ENCODE measurements around the gene TSPEAR.

TSPEAR gene

GRCh38 chr21:44510109-44510507, 201.3 kb downstream of the TSPEAR start:
- TF ChIP-seq CTCF (IDR thresholded peaks at IDR 0.05; ENCODE audit: extremely low read depth, insufficient read depth, missing control alignments), result no peak
- in situ Hi-C loops (cut with MboI; ENCODE audit: low pct_unique_long_range_greater_than_20kb, low sequenced_read_pairs, unreplicated experiment), result loop anchor here (25.0 kb wide), 1 partner anchor 427 kb away; the partner anchor contains the start of gene SLX9

GRCh38 chr21:44509539-44509938, 201.8 kb downstream of the TSPEAR start:
- DNase-seq (ENCODE audit: low spot score), result no peak
- in situ Hi-C loops (cut with MboI; ENCODE audit: low pct_unique_long_range_greater_than_20kb, low sequenced_read_pairs, unreplicated experiment), result loop anchor here (5.0 to 25.0 kb wide), 2 partner anchors 283 to 428 kb away; partner anchors contain the start of gene SLX9
- peak; percentile 17 for TF ChIP-seq CTCF (IDR thresholded peaks at IDR 0.05; ENCODE audit: extremely low read depth, insufficient read depth, missing control alignments)

More at GRCh38 chr21:44510109-44510507, 201.3 kb downstream of the TSPEAR start:
- DNase-seq (ENCODE audit: low spot score), result no peak

DNA sequence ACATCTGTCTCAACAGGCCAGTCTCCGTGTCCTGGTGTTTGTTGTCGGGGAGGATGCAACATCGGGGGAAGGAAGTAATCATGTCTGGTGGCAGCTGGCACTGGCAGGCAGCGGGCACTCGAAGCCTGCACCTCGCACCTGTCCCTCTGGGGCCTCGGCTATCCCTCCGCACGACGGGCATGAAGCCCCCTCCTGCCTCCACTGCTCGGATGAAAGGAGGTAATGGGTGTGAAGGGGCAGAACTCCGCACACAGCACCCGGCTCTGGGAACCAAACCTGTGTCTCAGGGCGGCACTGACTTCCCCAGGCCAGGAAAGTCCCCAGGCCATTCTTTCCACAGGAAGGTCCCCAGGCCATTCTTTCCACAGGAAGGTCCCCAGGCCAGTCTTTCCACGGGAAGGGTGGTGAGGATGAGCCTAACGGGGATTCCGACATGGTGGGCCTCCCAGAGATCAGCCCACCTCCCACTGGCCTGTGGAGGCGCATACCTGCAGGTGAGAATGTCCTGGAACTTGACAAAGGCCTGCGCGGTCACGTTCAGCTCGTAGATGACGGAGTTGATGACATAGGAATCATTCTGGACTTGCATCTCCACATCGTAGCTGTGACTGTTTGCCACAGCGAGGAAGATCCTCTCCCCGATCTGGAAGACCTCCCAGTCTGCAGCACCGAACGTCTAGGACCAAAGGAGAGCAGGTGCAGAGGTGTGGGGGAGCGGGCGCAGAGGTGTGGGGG, 202.5 kb downstream of the TSPEAR start:
- in situ Hi-C loops (cut with MboI; ENCODE audit: low pct_unique_long_range_greater_than_20kb, low sequenced_read_pairs, unreplicated experiment), result loop anchor here (5.0 to 25.0 kb wide), 2 partner anchors 283 to 428 kb away; partner anchors contain the start of gene SLX9
- no peak for TF ChIP-seq CTCF (IDR thresholded peaks at IDR 0.05; ENCODE audit: extremely low read depth, insufficient read depth, missing control alignments)
- no peak for DNase-seq (ENCODE audit: low spot score)

DNA sequence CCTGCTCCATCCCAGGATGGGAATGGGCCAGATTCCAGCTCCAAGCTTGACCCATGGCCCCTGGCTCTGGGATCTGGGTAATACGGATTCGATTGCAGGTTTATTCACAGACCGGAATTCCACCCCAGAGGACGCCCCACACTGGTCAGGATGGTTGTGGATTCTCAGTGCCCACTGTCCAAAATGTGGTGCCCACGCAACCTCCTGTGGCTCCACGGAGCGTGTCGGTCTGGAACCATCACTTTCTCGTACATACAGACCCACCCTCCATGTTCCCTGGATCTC, 203.0 kb downstream of the TSPEAR start:
- TF ChIP-seq CTCF (IDR thresholded peaks at IDR 0.05; ENCODE audit: extremely low read depth, insufficient read depth, missing control alignments), result no peak
- in situ Hi-C loops (cut with MboI; ENCODE audit: low pct_unique_long_range_greater_than_20kb, low sequenced_read_pairs, unreplicated experiment), result loop anchor here (5.0 to 25.0 kb wide), 2 partner anchors 284 to 429 kb away; partner anchors contain the start of gene SLX9
- no peak for DNase-seq (ENCODE audit: low spot score)

- in situ Hi-C loops (cut with MboI; ENCODE audit: low pct_unique_long_range_greater_than_20kb, low sequenced_read_pairs, unreplicated experiment), result loop anchor here (5.0 to 25.0 kb wide), 2 partner anchors 284 to 429 kb away; partner anchors contain the start of gene SLX9
- TF ChIP-seq CTCF (IDR thresholded peaks at IDR 0.05; ENCODE audit: extremely low read depth, insufficient read depth, missing control alignments), result no peak
- no peak for DNase-seq (ENCODE audit: low spot score)
These were observed 203.5 kb downstream of the TSPEAR start for GRCh38 chr21:44507673-44508425.

- no peak for DNase-seq (ENCODE audit: low spot score)
- in situ Hi-C loops (cut with MboI; ENCODE audit: low pct_unique_long_range_greater_than_20kb, low sequenced_read_pairs, unreplicated experiment), result loop anchor here (5.0 to 25.0 kb wide), 2 partner anchors 286 to 431 kb away; partner anchors contain the start of gene SLX9
- no peak for TF ChIP-seq CTCF (IDR thresholded peaks at IDR 0.05; ENCODE audit: extremely low read depth, insufficient read depth, missing control alignments)
These were observed 204.8 kb downstream of the TSPEAR start for GRCh38 chr21:44506279-44507255.

Data from GM13977 (cell line).